BE2C (cell line): ENCODE data around the gene TMED9.

ENCODE experiments used
- DNase-seq: peaks from one replicate; pipeline ENCODE4 v3.0.0-alpha.2; 2020
- H3K27me3 ChIP-seq: fragments of 250-450 bp; sonication (Bioruptor Pico); 2 replicates; pipeline ENCODE4 v1.5.1; 2020; ENCODE audit warnings: mild to moderate bottlenecking
- H3K36me3 ChIP-seq: fragments of 250-450 bp; sonication (Bioruptor Pico); 2 replicates; pipeline ENCODE4 v1.5.1; 2020; ENCODE audit warnings: mild to moderate bottlenecking
- H3K4me1 ChIP-seq: fragments of 250-450 bp; sonication (Bioruptor Pico); 2 replicates; pipeline ENCODE4 v1.5.1; 2020
- H3K4me3 ChIP-seq: 2 replicates; pipeline ENCODE4 v1.5.1; 2011; ENCODE audit warnings: low read depth, low read length
- H3K9me3 ChIP-seq: fragments of 250-450 bp; sonication (Bioruptor Pico); 2 replicates; pipeline ENCODE4 v1.5.1; 2020
- CTCF ChIP-seq: IDR thresholded peaks from 2 replicates; pipeline ENCODE4 v1.5.1; 2012; ENCODE audit warnings: mild to moderate bottlenecking, low read depth, low read length

TMED9 gene

GRCh38 chr5:177601126-177601525 lies 9.1 kb downstream of the TMED9 start:
- TF ChIP-seq CTCF, result no peak
- no peaks in the 10 kb centered on the region for H3K36me3 ChIP-seq
- no peaks in the 10 kb centered on the region for H3K9me3 ChIP-seq
- no peak for DNase-seq
- H3K27me3 ChIP-seq, result no peaks in the 10 kb centered on the region
- peak overlapping the region; percentile 64 for H3K4me3 ChIP-seq
- H3K4me1 ChIP-seq, result no peaks in the 10 kb centered on the region

GRCh38 chr5:177601577-177602457 lies 9.8 kb downstream of the TMED9 start:
- Histone ChIP-seq H3K27me3 (no peaks in the 10 kb centered on the region), H3K4me3 (no peak overlapping the region), H3K4me1 (no peaks in the 10 kb centered on the region), H3K36me3 (no peaks in the 10 kb centered on the region), H3K9me3 (no peaks in the 10 kb centered on the region)
- TF ChIP-seq CTCF, result peak; percentile 39
- peak; percentile 42 for DNase-seq

DNA sequence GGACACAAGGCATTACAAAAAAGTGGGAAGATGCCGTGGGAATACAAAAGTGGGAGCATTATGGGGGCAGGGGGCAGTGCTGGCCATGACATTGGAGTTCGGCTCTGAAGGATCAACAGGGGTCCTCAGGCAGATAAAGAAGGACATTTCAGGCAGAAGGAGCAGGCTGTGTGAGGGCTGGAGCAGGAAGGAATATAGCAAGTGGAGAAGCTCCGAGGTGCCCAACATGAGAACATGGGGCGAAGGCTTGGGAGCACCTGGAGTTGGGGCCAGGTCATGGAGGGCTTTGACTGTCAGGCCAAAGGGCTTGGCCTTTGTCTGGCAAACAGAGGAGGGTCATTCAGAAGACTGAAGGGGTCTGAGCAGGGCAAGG lies 10.4 kb downstream of the TMED9 start:
- no peak for TF ChIP-seq CTCF
- H3K27me3 ChIP-seq, result no peaks in the 10 kb centered on the region
- no peaks in the 10 kb centered on the region for H3K4me1 ChIP-seq
- H3K4me3 ChIP-seq, result no peak overlapping the region
- H3K9me3 ChIP-seq, result no peaks in the 10 kb centered on the region
- DNase-seq, result no peak
- no peaks in the 10 kb centered on the region for H3K36me3 ChIP-seq

- Histone ChIP-seq H3K27me3 (no peaks in the 10 kb centered on the region), H3K36me3 (no peaks in the 10 kb centered on the region), H3K4me1 (no peaks in the 10 kb centered on the region), H3K4me3 (no peak overlapping the region), H3K9me3 (no peaks in the 10 kb centered on the region)
- DNase-seq, result no peak
- no peak for TF ChIP-seq CTCF
Observed at GRCh38 chr5:177603631-177604030, 11.6 kb downstream of the TMED9 start.

DNA sequence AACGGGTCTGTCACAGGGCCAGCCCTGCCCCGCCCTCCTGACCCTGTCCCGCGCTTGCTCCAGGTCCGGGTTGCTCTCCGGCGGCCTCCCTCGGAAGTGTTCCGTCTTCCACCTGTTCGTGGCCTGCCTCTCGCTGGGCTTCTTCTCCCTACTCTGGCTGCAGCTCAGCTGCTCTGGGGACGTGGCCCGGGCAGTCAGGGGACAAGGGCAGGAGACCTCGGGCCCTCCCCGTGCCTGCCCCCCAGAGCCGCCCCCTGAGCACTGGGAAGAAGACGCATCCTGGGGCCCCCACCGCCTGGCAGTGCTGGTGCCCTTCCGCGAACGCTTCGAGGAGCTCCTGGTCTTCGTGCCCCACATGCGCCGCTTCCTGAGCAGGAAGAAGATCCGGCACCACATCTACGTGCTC lies 12.1 kb downstream of the TMED9 start:
- no peak for DNase-seq

More for the DNA sequence above, 12.1 kb downstream of the TMED9 start:
- H3K36me3 ChIP-seq, result no peaks in the 10 kb centered on the region
- H3K4me3 ChIP-seq, result no peak overlapping the region
- TF ChIP-seq CTCF, result no peak
- H3K4me1 ChIP-seq, result no peaks in the 10 kb centered on the region
- H3K9me3 ChIP-seq, result no peaks in the 10 kb centered on the region
- H3K27me3 ChIP-seq, result no peaks in the 10 kb centered on the region
